IMR-90 (cell line): ENCODE measurements around the gene NOTCH2. TPM values are rescaled to one million over a fixed set of nuclear protein-coding genes. Genes with fewer than 3 reads are reported as not detected.
A peak's percentile ranks its signal among the peaks of the same experiment; 100 is the strongest.

ENCODE experiments used
- ATAC-seq: fragments of 200-7000 bp; cut with Tn5 transposase; 2 replicates; pipeline ENCODE4 v1.9.1; 2020; ENCODE audit warnings: low read depth, mild to moderate bottlenecking, moderate library complexity
- BruUV-seq: library from RNA; stranded (reverse); fragments of 400-500 nt; replicated peaks from 2 replicates; lab custom pipeline; 2021; lab: Mats Ljungman, UMichigan
- CTCF ChIA-PET: fragments of 300-600 bp; formaldehyde crosslinking; extraction: SDS; loops from one replicate; lab custom pipeline; 2021; ENCODE audit warnings: antibody characterized with exemption; lab: Yijun Ruan, JAX
- POLR2A ChIA-PET: fragments of 300-600 bp; sonication (Branson Sonifier 250); formaldehyde crosslinking; loops from one replicate; lab custom pipeline; 2022; ENCODE audit warnings: antibody characterized with exemption; ENCODE audit not compliant: unreplicated experiment; lab: Charles Lee
- DNase-seq: peaks from one replicate; pipeline ENCODE4 v3.0.0; 2013
- H2AFZ ChIP-seq: replicated peaks from 2 replicates; pipeline ENCODE3; 2013; ENCODE audit warnings: low read length, mild to moderate bottlenecking; ENCODE audit not compliant: poor library complexity
- H2AK5ac ChIP-seq: 2 replicates; pipeline ENCODE4 v1.6.1; 2013; ENCODE audit warnings: low read depth, low read length, inconsistent platforms
- H2AK9ac ChIP-seq: replicated peaks from 2 replicates; pipeline ENCODE3; 2013; ENCODE audit warnings: mild to moderate bottlenecking, low read depth, low read length, moderate library complexity; ENCODE audit not compliant: poor library complexity
- H2BK120ac ChIP-seq: 2 replicates; pipeline ENCODE4 v1.6.1; 2013; ENCODE audit warnings: low read depth, low read length, inconsistent platforms
- H2BK15ac ChIP-seq: 3 replicates; pipeline ENCODE4 v1.6.1; 2013; ENCODE audit warnings: low read depth, low read length, inconsistent platforms
- H2BK20ac ChIP-seq: 2 replicates; pipeline ENCODE4 v1.6.1; 2013; ENCODE audit warnings: low read depth, mild to moderate bottlenecking, inconsistent platforms, low read length, moderate library complexity
- H2BK5ac ChIP-seq: 2 replicates; pipeline ENCODE4 v1.6.1; 2013; ENCODE audit warnings: mild to moderate bottlenecking, low read depth, low read length, inconsistent platforms; ENCODE audit not compliant: poor library complexity, severe bottlenecking
- H3K14ac ChIP-seq: replicated peaks from 2 replicates; pipeline ENCODE4 v1.6.1; 2013; ENCODE audit warnings: low read depth, low read length, inconsistent platforms
- H3K18ac ChIP-seq: 2 replicates; pipeline ENCODE4 v1.6.1; 2013; ENCODE audit warnings: low read depth, low read length, control low read depth
- H3K23ac ChIP-seq: 2 replicates; pipeline ENCODE4 v1.6.1; 2013; ENCODE audit warnings: low read depth, low read length, inconsistent platforms
- H3K27ac ChIP-seq: 2 replicates; pipeline ENCODE4 v1.5.1; 2013; ENCODE audit warnings: mild to moderate bottlenecking, control low read depth, low read length; ENCODE audit not compliant: insufficient read depth
- H3K27me3 ChIP-seq: 2 replicates; pipeline ENCODE4 v1.6.1; 2013; ENCODE audit warnings: low read length; ENCODE audit not compliant: control insufficient read depth, insufficient read depth
- H3K36me3 ChIP-seq: 2 replicates; pipeline ENCODE4 v1.6.1; 2013; ENCODE audit warnings: low read length, mixed read lengths; ENCODE audit not compliant: control insufficient read depth, insufficient read depth
- H3K4ac ChIP-seq: 2 replicates; pipeline ENCODE4 v1.6.1; 2013; ENCODE audit warnings: low read depth, low read length, inconsistent platforms
- H3K4me1 ChIP-seq: 2 replicates; pipeline ENCODE4 v1.6.1; 2013; ENCODE audit warnings: low read length, mixed read lengths; ENCODE audit not compliant: control insufficient read depth, insufficient read depth
- H3K4me2 ChIP-seq: 2 replicates; pipeline ENCODE4 v1.6.1; 2013; ENCODE audit warnings: low read depth, mild to moderate bottlenecking, control low read depth, low read length, moderate library complexity
- H3K4me3 ChIP-seq: 2 replicates; pipeline ENCODE4 v1.5.1; 2013; ENCODE audit warnings: low read depth, mild to moderate bottlenecking, control low read depth, low read length, moderate library complexity; ENCODE audit not compliant: insufficient read depth
- H3K56ac ChIP-seq: 2 replicates; pipeline ENCODE4 v1.6.1; 2013; ENCODE audit warnings: low read length, inconsistent platforms; ENCODE audit not compliant: insufficient read depth; ENCODE audit errors: extremely low read depth
- H3K79me1 ChIP-seq, 2 experiments: 2 replicates each; pipeline ENCODE4 v1.6.1; 2013; ENCODE audit warnings: low read length in 2 of 2, inconsistent platforms in 1 of 2, low read depth in 1 of 2
- H3K9ac ChIP-seq: 2 replicates; pipeline ENCODE4 v1.6.1; 2013; ENCODE audit warnings: low read depth, low read length, control low read depth
- H3K9me1 ChIP-seq: 2 replicates; pipeline ENCODE4 v1.6.1; 2013; ENCODE audit warnings: low read length, inconsistent platforms; ENCODE audit not compliant: insufficient read depth
- H3K9me3 ChIP-seq: 2 replicates; pipeline ENCODE4 v1.6.1; 2013; ENCODE audit warnings: low read length; ENCODE audit not compliant: control insufficient read depth, insufficient read depth
- H4K20me1 ChIP-seq: 2 replicates; pipeline ENCODE4 v1.6.1; 2013; ENCODE audit warnings: low read length, inconsistent platforms; ENCODE audit not compliant: insufficient read depth
- H4K5ac ChIP-seq: 2 replicates; pipeline ENCODE4 v1.6.1; 2013; ENCODE audit warnings: mild to moderate bottlenecking, low read depth, low read length, control low read depth
- H4K8ac ChIP-seq, 2 experiments: 2 replicates each; pipeline ENCODE4 v1.6.1; 2013; ENCODE audit warnings: low read depth in 2 of 2, low read length in 2 of 2, control low read depth in 1 of 2, inconsistent platforms in 1 of 2
- H4K91ac ChIP-seq: 2 replicates; pipeline ENCODE4 v1.6.1; 2013; ENCODE audit warnings: low read depth, low read length, inconsistent platforms; ENCODE audit not compliant: insufficient read depth
- BHLHE40 ChIP-seq: fragments of 150-350 bp; IDR thresholded peaks from 2 replicates; pipeline ENCODE4 v1.6.1; 2016; ENCODE audit warnings: mild to moderate bottlenecking, low read depth, low read length
- CHD1 ChIP-seq: IDR thresholded peaks from 2 replicates; pipeline ENCODE4 v1.6.1; 2012; ENCODE audit warnings: low read depth, low read length, improper control_type of control experiment
- MAZ ChIP-seq: IDR thresholded peaks from 2 replicates; pipeline ENCODE4 v1.6.1; 2012; ENCODE audit warnings: low read depth, mild to moderate bottlenecking, low read length, improper control_type of control experiment, moderate library complexity, borderline replicate concordance
- RCOR1 ChIP-seq: IDR thresholded peaks from 2 replicates; pipeline ENCODE4 v1.6.1; 2012; ENCODE audit warnings: mild to moderate bottlenecking, low read length, improper control_type of control experiment; ENCODE audit not compliant: insufficient replicate concordance
- WGBS, 2 experiments: methylation state at CpG; one replicate each; pipeline versions ENCODE4 v1.1.5 to v1.1.7; 2013; ENCODE audit warnings: missing lambda C conversion rate in 2 of 2; ENCODE audit not compliant: insufficient read length in 1 of 2; ENCODE audit errors: extremely low coverage in 2 of 2; 5-methylcytosine and 5-hydroxymethylcytosine counted together
- dilution Hi-C: fragments of 300-500 bp; cut with HindIII; formaldehyde crosslinking; loops from one replicate; pipeline ENCODE4 v1.14.3; 2018; ENCODE audit warnings: low sequenced_read_pairs; ENCODE audit not compliant: unreplicated experiment
- in situ Hi-C: fragments of 300-500 bp; cut with MboI; formaldehyde crosslinking; loops from 3 replicates; pipeline ENCODE4 v1.14.3; 2019; ENCODE audit warnings: low sequenced_read_pairs, inconsistent platforms, mixed read lengths
- intact Hi-C: fragments of 100-400 bp; cut with micrococcal nuclease; formaldehyde crosslinking; loops from 2 replicates; pipeline ENCODE4 v1.10.0; 2022
- polyA plus RNA-seq, 3 experiments: library from polyadenylated mRNA; depleted of rRNA; stranded (reverse); fragments of >200 nt; gene quantifications; 2 replicates each; pipeline ENCODE4 v1.2.3, GENCODE V29; 2012; ENCODE audit warnings: low replicate concordance in 1 of 3
- total RNA-seq: library from RNA; depleted of rRNA; stranded (reverse); fragments of >200 nt; gene quantifications from 2 replicates; pipeline ENCODE4 v1.2.3, GENCODE V29; 2012
- TF ChIP-seq, protein P1 (sequence below): conservative IDR thresholded peaks from 2 replicates; pipeline ENCODE4 v1.5.1; 2012; ENCODE audit warnings: mild to moderate bottlenecking, low read depth, low read length, improper control_type of control experiment

NOTCH2 gene
- total and polyA plus RNA-seq, 2 of the 4 experiments (the other 2 are of a cell fraction) = 40.4 to 131 TPM

DNA sequence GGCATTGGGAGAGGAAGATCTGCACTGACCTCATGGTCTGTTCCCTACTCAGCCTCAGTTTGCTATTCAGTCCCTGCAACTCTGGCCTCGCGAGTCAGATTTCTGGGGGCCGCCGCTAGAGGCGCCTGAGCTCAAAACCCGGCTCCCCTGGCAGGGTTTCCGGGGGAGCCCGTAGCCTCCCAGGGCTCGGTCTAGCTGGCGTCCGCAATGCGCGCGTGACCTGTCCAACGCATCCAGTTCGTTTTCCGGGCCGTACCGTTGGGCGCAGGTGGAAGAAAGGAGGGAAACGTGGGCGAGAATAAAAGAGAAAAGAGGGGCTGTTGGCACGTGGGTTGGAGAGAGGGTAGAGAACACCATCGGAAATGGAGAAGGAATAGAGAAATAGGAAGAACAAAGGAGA lies 173.2 kb downstream of the NOTCH2 start, which contains the start of gene ADAM30:
ADAM30 (minus strand) TSS at position 213 of the 400 bp plus-strand sequence; CDS start at position 34, 179 bp downstream.
- ChIA-PET CTCF (interaction anchor here (0.7 kb wide), 1 partner anchor 15 kb away, joined by 3 read pairs; no protein-coding TSS in a partner anchor), POLR2A (no interaction called here)
- Histone ChIP-seq H2BK20ac (no peak within 1 kb of the TSS), H2BK5ac (no peak within 1 kb of the TSS), H3K4me1 (no peaks in the 10 kb centered on the region), H3K9ac (no peak within 1 kb of the TSS), H4K5ac (no peak within 1 kb of the TSS), H2AK9ac (no peak within 1 kb of the TSS), H3K36me3 (no peaks in the 10 kb centered on the region), H3K27ac (no peak within 1 kb of the TSS), H3K79me1 (no peaks in the 10 kb centered on the region), H4K91ac (no peak within 1 kb of the TSS), H3K14ac (no peak within 1 kb of the TSS), H2BK120ac (no peak within 1 kb of the TSS), H2AFZ (no peak within 1 kb of the TSS), H3K4me2 (no peak within 1 kb of the TSS), H3K4me3 (no peak within 1 kb of the TSS), H2BK15ac (no peak within 1 kb of the TSS), H3K56ac (no peak within 1 kb of the TSS), H3K9me3 (no peaks in the 10 kb centered on the region), H2AK5ac (no peak within 1 kb of the TSS), H4K20me1 (no peaks in the 10 kb centered on the region), H3K23ac (no peak within 1 kb of the TSS), H3K4ac (no peak within 1 kb of the TSS), H3K9me1 (no peaks in the 10 kb centered on the region), H3K27me3 (no peaks in the 10 kb centered on the region; the same call in none of the 2 replicates), H4K8ac (no peak within 1 kb of the TSS), H3K18ac (no peak within 1 kb of the TSS)
- no TSS peak for BruUV-seq
- intact Hi-C loops = no loop called here
- ATAC-seq (no peak), DNase-seq (no peak)
- in situ Hi-C loops = no loop called here
- dilution Hi-C loops = no loop called here
- WGBS, 2 experiments = 20% methylated on average over 4 of the region's 24 CpGs; no CpG with 5 or more reads in 1 of the 2 experiments
- TF ChIP-seq MAZ (no peak), BHLHE40 (no peak), CHD1 (no peak), RCOR1 (no peak)
- TF ChIP-seq, protein P1, sequence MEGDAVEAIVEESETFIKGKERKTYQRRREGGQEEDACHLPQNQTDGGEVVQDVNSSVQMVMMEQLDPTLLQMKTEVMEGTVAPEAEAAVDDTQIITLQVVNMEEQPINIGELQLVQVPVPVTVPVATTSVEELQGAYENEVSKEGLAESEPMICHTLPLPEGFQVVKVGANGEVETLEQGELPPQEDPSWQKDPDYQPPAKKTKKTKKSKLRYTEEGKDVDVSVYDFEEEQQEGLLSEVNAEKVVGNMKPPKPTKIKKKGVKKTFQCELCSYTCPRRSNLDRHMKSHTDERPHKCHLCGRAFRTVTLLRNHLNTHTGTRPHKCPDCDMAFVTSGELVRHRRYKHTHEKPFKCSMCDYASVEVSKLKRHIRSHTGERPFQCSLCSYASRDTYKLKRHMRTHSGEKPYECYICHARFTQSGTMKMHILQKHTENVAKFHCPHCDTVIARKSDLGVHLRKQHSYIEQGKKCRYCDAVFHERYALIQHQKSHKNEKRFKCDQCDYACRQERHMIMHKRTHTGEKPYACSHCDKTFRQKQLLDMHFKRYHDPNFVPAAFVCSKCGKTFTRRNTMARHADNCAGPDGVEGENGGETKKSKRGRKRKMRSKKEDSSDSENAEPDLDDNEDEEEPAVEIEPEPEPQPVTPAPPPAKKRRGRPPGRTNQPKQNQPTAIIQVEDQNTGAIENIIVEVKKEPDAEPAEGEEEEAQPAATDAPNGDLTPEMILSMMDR = 0 out of 2 replicates have a peak, but pooled peaks have one; percentile 2
